ENCODE data around the gene LRRC46. TPM values are rescaled to one million over a fixed set of nuclear protein-coding genes. Genes with fewer than 3 reads are reported as not detected.

The LRRC46 gene
- total and polyA plus RNA-seq, 2 of the 13 experiments (the other 11 are each of a cell fraction or from before 2014, with no cell fraction given) = 0.09 TPM

GRCh38 chr17:47850692-47851573 lies 19.5 kb downstream of the LRRC46 start, which contains the start of gene SP6 (continued):
- TF ChIP-seq GATAD1 (CRISPR knock-in tag; IDR thresholded peaks at IDR 0.05) = peak; percentile 43
- TF ChIP-seq, protein P1, sequence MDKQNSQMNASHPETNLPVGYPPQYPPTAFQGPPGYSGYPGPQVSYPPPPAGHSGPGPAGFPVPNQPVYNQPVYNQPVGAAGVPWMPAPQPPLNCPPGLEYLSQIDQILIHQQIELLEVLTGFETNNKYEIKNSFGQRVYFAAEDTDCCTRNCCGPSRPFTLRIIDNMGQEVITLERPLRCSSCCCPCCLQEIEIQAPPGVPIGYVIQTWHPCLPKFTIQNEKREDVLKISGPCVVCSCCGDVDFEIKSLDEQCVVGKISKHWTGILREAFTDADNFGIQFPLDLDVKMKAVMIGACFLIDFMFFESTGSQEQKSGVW (CRISPR knock-in tag; IDR thresholded peaks at IDR 0.05; ENCODE audit: borderline replicate concordance) = no peak
- no peak for TF ChIP-seq CREB1 (IDR thresholded peaks at IDR 0.05)
- TF ChIP-seq CREB1 (CRISPR knock-in tag; IDR thresholded peaks at IDR 0.05) = no peak
- no peak for TF ChIP-seq ZBTB1 (CRISPR knock-in tag; IDR thresholded peaks at IDR 0.05; ENCODE audit: borderline replicate concordance)
- TF ChIP-seq STAG1 (CRISPR knock-in tag; IDR thresholded peaks at IDR 0.05) = peak; percentile 29
- peak; percentile 51; the same call in 1 of the 2 replicates for TF ChIP-seq ZNF598 (CRISPR knock-in tag; IDR thresholded peaks at IDR 0.05; ENCODE audit: borderline replicate concordance)
- TF ChIP-seq E2F1 (CRISPR knock-in tag; IDR thresholded peaks at IDR 0.05) = no peak
- TF ChIP-seq, protein P2, sequence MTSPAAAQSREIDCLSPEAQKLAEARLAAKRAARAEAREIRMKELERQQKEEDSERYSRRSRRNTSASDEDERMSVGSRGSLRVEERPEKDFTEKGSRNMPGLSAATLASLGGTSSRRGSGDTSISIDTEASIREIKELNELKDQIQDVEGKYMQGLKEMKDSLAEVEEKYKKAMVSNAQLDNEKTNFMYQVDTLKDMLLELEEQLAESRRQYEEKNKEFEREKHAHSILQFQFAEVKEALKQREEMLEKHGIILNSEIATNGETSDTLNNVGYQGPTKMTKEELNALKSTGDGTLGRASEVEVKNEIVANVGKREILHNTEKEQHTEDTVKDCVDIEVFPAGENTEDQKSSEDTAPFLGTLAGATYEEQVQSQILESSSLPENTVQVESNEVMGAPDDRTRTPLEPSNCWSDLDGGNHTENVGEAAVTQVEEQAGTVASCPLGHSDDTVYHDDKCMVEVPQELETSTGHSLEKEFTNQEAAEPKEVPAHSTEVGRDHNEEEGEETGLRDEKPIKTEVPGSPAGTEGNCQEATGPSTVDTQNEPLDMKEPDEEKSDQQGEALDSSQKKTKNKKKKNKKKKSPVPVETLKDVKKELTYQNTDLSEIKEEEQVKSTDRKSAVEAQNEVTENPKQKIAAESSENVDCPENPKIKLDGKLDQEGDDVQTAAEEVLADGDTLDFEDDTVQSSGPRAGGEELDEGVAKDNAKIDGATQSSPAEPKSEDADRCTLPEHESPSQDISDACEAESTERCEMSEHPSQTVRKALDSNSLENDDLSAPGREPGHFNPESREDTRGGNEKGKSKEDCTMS (CRISPR knock-in tag; conservative IDR thresholded peaks at IDR 0.05) = no peak
- no peak for TF ChIP-seq TAF15 (IDR thresholded peaks at IDR 0.05; ENCODE audit: low read depth, low read length, poor library complexity, severe bottlenecking)
- TF ChIP-seq NCOA5 (CRISPR knock-in tag; IDR thresholded peaks at IDR 0.05) = no peak
- TF ChIP-seq GMEB1 (CRISPR knock-in tag; IDR thresholded peaks at IDR 0.05; ENCODE audit: borderline replicate concordance) = peak; percentile 34; the same call in 1 of the 2 replicates
- no peak for TF ChIP-seq ZNF282 (IDR thresholded peaks at IDR 0.05; ENCODE audit: partially characterized antibody)
- TF ChIP-seq SNAPC2 (CRISPR knock-in tag; IDR thresholded peaks at IDR 0.05) = no peak
- TF ChIP-seq, protein P3, sequence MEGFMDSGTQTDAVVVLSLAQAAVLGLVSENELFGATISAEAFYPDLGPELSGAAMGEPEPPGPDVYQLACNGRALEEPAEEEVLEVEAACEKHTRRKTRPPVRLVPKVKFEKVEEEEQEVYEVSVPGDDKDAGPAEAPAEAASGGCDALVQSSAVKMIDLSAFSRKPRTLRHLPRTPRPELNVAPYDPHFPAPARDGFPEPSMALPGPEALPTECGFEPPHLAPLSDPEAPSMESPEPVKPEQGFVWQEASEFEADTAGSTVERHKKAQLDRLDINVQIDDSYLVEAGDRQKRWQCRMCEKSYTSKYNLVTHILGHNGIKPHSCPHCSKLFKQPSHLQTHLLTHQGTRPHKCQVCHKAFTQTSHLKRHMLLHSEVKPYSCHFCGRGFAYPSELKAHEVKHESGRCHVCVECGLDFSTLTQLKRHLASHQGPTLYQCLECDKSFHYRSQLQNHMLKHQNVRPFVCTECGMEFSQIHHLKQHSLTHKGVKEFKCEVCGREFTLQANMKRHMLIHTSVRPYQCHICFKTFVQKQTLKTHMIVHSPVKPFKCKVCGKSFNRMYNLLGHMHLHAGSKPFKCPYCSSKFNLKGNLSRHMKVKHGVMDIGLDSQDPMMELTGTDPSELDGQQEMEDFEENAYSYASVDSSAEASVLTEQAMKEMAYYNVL (CRISPR knock-in tag; IDR thresholded peaks at IDR 0.05; ENCODE audit: borderline replicate concordance) = no peak; the same call in 1 of the 2 replicates
- TF ChIP-seq SSRP1 (CRISPR knock-in tag; IDR thresholded peaks at IDR 0.05) = no peak
- TF ChIP-seq ASH2L (IDR thresholded peaks at IDR 0.05; ENCODE audit: insufficient read length, low read depth, low read length) = no peak
- peak; percentile 60 for TF ChIP-seq ZNF777 (CRISPR knock-in tag; IDR thresholded peaks at IDR 0.05)
- TF ChIP-seq ZKSCAN5 (CRISPR knock-in tag; IDR thresholded peaks at IDR 0.05) = peak; percentile 34; the same call in 1 of the 2 replicates
- TF ChIP-seq ZNF354B (CRISPR knock-in tag; IDR thresholded peaks at IDR 0.05) = no peak
- peak; percentile 72 for TF ChIP-seq ZNF263 (CRISPR knock-in tag; IDR thresholded peaks at IDR 0.05)

Data from HepG2 (cell line).